Activated T-cell treated with anti-CD3 and anti-CD28 coated beads, Interleukin-2, amount 50 U/mL, for 72 hours (primary cell): ENCODE results near the gene CFAP97D2. TPM values are rescaled to one million over a fixed set of nuclear protein-coding genes. Genes with fewer than 3 reads are reported as not detected.

ENCODE experiments used
- ATAC-seq, 2 donors: fragments of 150-1000 bp; cut with Tn5 transposase; replicated peaks in 1 of 2; 2 replicates each; pipeline ENCODE4 v1.10.0; 2021; ENCODE audit warnings: moderate library complexity in 2 of 2, mild to moderate bottlenecking in 1 of 2
- DNase-seq, 2 donors: peaks; one replicate each; pipeline ENCODE4 v3.0.0; 2021 to 2022; ENCODE audit warnings: mixed read lengths in 1 of 2
- H3K27ac Mint-ChIP-seq: one replicate; pipeline ENCODE4 v1.8.0; 2022; ENCODE audit warnings: mild to moderate bottlenecking, moderate library complexity, mixed read lengths
- H3K27me3 Mint-ChIP-seq: one replicate; pipeline ENCODE4 v1.8.0; 2022; ENCODE audit warnings: low read depth, mixed read lengths
- H3K36me3 Mint-ChIP-seq, 2 donors: one replicate each; pipeline ENCODE4 v1.8.0; 2022; ENCODE audit warnings: mixed read lengths in 2 of 2, mild to moderate bottlenecking in 1 of 2; ENCODE audit not compliant: insufficient read depth in 2 of 2
- H3K4me1 Mint-ChIP-seq: one replicate; pipeline ENCODE4 v1.8.0; 2022; ENCODE audit warnings: low read depth, mixed read lengths
- H3K4me3 Mint-ChIP-seq, 2 donors: one replicate each; pipeline ENCODE4 v1.8.0; 2022; ENCODE audit warnings: mild to moderate bottlenecking in 2 of 2, mixed read lengths in 2 of 2, moderate library complexity in 2 of 2
- H3K9me3 Mint-ChIP-seq, 2 donors: one replicate each; pipeline ENCODE4 v1.8.0; 2022; ENCODE audit warnings: mixed read lengths in 2 of 2
- total RNA-seq, 2 donors: library from RNA; stranded (reverse); gene quantifications; one replicate each; pipeline ENCODE4 v1.2.3, GENCODE V29; 2022

Gene CFAP97D2
- total RNA-seq, 2 donors from 2014 or later = 0.36 to 1.1 TPM

DNA sequence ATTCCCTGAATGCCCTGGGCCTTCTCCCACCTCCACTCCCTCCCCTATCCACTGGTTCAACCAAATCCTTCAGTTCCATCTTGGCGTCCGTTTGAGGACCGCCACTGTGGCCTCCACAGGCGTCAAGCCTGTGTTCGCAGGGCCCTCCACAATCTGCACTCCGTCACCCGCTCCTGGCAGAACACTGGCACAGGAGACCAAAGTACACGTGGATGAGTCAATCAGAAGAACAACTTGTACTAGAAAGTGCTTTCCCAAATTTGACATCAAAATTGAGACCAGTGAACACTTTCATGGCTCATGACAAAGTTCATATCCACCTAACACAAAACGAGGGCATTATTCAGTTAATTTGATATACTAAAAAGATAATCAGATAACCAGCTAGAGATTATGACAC lies 49.1 kb downstream of the CFAP97D2 start:
- H3K4me3 Mint-ChIP-seq = no peak overlapping the region

DNA sequence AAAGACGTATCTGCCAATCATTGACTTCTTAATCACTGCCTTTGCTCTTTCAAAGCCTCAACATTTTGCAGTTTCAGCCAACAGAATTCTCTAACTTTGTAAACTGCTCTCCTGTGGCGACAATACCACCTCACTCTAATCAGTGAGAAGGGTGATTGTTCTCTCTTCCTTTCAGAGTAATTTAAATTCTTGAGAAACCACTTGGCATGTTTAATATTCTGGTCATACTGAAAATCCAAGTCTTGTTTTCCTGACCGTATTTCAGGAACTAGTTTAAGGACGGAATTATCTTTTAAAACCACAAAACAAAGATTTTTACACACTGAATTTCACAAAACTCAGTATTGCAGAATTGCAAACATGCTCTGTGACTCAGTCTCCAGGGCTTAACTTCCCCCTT lies 50.4 kb downstream of the CFAP97D2 start:
- no peaks in the 10 kb centered on the region for H3K27me3 Mint-ChIP-seq
- H3K4me3 Mint-ChIP-seq = no peak overlapping the region
- H3K4me1 Mint-ChIP-seq = peaks cover 67% of the 10 kb centered on the region
- peaks cover 1 to 5% of the 10 kb centered on the region in 2 donors for H3K36me3 Mint-ChIP-seq
- ATAC-seq = no peak
- no peak for DNase-seq
- no peak overlapping the region for H3K27ac Mint-ChIP-seq
- peaks cover 3 to 5% of the 10 kb centered on the region in 2 donors for H3K9me3 Mint-ChIP-seq

More for the DNA sequence above, 49.1 kb downstream of the CFAP97D2 start:
- no peak for DNase-seq
- no peak for ATAC-seq
- peaks cover 1 to 2% of the 10 kb centered on the region in 2 donors for H3K36me3 Mint-ChIP-seq
- H3K27me3 Mint-ChIP-seq = no peaks in the 10 kb centered on the region
- no peak overlapping the region for H3K27ac Mint-ChIP-seq
- H3K9me3 Mint-ChIP-seq = peaks cover 0 to 2% of the 10 kb centered on the region in 2 donors
- H3K4me1 Mint-ChIP-seq = peaks cover 62% of the 10 kb centered on the region

DNA sequence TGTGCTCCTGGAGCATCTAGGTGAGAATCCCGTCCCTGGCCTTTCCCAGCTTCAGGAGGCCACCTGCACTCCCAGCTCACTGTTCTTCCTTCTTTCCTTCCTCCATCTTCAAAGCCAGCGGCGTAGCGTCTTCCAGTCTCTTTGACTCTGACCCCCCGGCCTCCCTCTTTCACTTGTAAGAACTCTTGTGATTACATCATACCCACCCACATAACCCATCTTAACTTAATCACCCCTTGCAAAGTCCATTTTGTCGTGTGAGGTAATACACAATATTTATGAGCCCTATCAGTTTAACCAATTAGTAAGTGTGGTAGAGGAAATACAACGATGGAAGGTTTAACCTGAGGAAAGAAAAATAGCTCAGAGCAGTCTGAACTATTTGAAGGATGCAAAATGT lies 51.1 kb downstream of the CFAP97D2 start:
- Mint-ChIP-seq H3K4me1 (peaks cover 63% of the 10 kb centered on the region), H3K4me3 (peak overlapping the region; percentile 42 to 56), H3K27ac (peak overlapping the region; percentile 17), H3K9me3 (peaks cover 3% of the 10 kb centered on the region in 2 donors), H3K27me3 (no peaks in the 10 kb centered on the region), H3K36me3 (peaks cover 0 to 4% of the 10 kb centered on the region in 2 donors)
- no peak for ATAC-seq
- DNase-seq = no peak

DNA sequence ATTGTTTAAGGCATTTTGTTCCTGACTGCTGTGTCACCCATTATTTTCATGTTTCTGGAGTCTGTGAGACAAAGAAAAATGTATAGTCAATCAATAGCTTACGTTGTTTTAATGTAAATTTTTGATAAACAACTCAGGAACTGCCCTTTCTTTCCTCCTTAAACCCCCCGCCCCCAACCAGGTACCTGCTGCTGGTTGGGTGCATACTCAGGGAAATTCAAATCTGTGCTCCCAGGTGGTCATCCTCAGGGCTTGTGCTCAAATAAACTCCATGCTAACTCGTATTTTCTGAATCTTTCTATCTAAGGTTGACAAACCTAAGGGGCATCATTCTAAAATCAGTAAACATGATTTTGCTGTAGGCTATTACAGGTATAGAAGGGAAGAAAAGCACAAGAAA lies 51.5 kb downstream of the CFAP97D2 start:
- ATAC-seq (no peak), DNase-seq (no peak)
- Mint-ChIP-seq H3K36me3 (peaks cover 0 to 4% of the 10 kb centered on the region in 2 donors), H3K4me3 (no peak overlapping the region), H3K4me1 (peaks cover 63% of the 10 kb centered on the region), H3K27ac (no peak overlapping the region), H3K9me3 (peaks cover 3% of the 10 kb centered on the region in 2 donors), H3K27me3 (no peaks in the 10 kb centered on the region)

DNA sequence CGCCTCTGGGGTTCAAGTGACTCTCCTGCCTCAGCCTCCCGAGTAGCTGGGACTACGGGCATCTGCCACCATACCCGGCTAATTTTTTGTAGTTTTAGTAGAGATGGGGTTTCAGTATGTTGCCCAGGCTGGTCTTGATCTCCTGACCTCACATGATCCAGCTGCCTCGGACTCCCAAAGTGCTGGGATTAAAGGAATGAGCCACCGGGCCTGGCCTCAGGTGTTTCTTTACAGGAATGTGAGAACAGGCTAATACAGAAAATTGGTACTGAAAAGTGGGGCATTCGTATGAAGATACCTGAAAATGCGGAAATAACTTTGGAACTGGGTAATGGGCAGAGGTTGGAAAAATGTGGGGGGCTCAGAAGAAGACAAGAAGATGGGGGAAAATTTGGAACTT lies 52.8 kb downstream of the CFAP97D2 start:
- Mint-ChIP-seq H3K27ac (no peak overlapping the region), H3K36me3 (peaks cover 0 to 8% of the 10 kb centered on the region in 2 donors), H3K27me3 (no peaks in the 10 kb centered on the region), H3K4me1 (peaks cover 57% of the 10 kb centered on the region), H3K4me3 (no peak overlapping the region), H3K9me3 (peaks cover 3% of the 10 kb centered on the region in 2 donors)
- DNase-seq (no peak), ATAC-seq (no peak)

DNA sequence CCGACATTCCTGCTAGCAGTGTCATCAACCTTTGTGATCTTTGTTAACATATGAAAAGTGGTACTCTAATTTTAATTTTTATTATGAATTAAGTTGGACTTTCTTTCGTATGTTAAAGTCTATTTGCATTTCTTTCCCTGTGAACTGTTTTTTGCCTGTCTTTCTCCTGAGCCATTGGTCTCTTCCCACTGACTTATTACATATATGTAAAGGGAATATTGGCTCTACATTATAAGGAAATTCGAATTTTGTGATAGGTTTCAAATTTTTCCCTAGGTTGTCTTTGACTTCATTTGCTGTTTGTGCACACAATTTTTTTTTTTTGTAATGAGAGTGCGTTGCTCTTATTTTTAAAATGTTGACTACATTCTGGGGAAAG lies 55.2 kb downstream of the CFAP97D2 start:
- ATAC-seq (no peak), DNase-seq (no peak)
- Mint-ChIP-seq H3K9me3 (peaks cover 3% of the 10 kb centered on the region in 2 donors), H3K27me3 (no peaks in the 10 kb centered on the region), H3K4me3 (peak overlapping the region; percentile 81 to 99), H3K4me1 (peaks cover 54% of the 10 kb centered on the region), H3K36me3 (peaks cover 6 to 20% of the 10 kb centered on the region in 2 donors), H3K27ac (peak overlapping the region; percentile 91)

DNA sequence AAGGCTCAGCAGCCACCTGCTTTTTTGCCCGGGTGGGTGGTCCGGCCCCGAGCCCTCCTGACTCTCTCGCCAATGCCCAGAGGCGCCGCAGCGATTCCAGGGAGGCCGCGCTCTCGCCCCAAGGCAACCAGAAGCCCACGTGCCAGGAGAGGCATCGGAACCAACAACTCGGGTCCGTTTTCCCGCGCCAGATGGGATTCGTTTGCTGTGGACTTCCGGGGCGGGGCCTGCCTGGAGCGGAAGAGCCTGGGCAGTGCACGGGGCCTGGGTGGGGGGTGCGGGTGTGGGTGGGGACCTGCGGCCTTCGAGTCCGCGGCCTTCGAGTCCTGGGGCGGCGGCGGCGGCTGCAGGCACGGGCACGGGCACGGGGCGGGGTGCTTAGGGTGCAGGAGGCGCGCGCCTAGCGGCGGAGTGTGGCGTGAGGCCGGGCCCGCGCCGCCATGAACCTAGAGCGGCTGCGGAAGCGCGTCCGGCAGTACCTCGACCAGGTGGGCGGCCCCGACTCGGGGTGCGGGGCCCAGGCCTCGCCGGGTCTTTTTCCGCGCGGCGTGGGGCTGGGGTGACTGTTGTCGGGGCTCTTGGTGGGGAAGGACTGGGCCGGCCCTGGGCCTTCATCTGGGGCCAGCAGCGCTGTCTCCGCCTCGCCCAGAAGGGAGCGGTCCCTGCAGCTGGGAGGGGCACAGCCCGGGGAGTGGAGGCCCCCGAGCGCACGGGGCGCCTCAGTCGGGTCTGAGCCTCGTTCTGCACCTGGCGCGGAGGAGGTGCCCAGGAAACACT lies 55.8 kb downstream of the CFAP97D2 start, which contains the start of gene CDC16:
Gene CDC16 (plus strand): TSS at position 253 of the 777 bp plus-strand sequence. CDS start 188 bp downstream, at position 441.
- Mint-ChIP-seq H3K4me3 (peak within 1 kb of the TSS; percentile 81 to 99), H3K27ac (peak within 1 kb of the TSS; percentile 92), H3K9me3 (peaks cover 3% of the 10 kb centered on the region in 2 donors), H3K4me1 (peaks cover 48% of the 10 kb centered on the region), H3K36me3 (peaks cover 6 to 22% of the 10 kb centered on the region in 2 donors), H3K27me3 (no peaks in the 10 kb centered on the region)
- DNase-seq (peak; percentile 92), ATAC-seq (peak; percentile 94 to 96)

DNA sequence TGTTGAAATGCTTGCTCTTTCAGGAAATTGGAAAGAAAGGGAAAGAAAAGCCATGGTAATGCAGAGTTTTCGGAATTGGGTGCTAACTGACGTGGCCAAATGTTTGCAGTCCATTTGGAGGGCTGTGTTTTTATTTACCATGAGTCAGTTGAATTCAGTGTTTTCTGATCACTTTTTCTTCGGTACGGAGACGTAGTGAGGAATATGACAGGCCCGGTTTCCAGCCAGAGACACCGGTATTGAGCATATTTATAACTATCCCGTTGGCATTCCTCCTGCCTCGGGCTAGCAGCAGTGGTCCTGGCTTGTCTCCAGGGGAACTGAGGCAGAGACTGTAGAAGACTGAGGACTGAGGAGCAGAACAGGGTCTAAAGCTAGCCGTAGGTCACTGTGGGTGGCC lies 56.6 kb downstream of the CFAP97D2 start:
- H3K4me3 Mint-ChIP-seq = peak overlapping the region; percentile 81 to 99
- H3K27ac Mint-ChIP-seq = peak overlapping the region; percentile 92
- ATAC-seq = no peak
- no peak for DNase-seq
- H3K27me3 Mint-ChIP-seq = no peaks in the 10 kb centered on the region
- H3K9me3 Mint-ChIP-seq = peaks cover 3% of the 10 kb centered on the region in 2 donors
- peaks cover 6 to 26% of the 10 kb centered on the region in 2 donors for H3K36me3 Mint-ChIP-seq
- peaks cover 41% of the 10 kb centered on the region for H3K4me1 Mint-ChIP-seq

DNA sequence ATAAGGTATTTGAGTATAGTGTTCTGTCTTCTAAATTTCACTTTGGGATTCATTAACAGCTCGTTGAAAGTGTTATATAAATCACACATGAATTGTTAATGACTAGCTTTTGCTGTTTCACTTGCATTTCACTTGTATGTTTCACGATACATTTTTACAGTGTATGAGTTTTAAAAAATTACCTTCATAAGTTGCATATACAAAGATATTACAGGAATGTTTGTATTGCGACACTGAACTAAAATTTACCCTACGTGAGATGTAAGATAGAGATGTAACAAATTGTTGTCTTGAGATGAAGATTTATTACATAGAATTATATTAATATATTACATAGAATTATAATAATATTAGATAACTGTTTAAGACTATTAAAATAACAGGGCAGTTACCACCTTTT lies 57.2 kb downstream of the CFAP97D2 start:
- H3K36me3 Mint-ChIP-seq = peaks cover 6 to 27% of the 10 kb centered on the region in 2 donors
- ATAC-seq (no peak), DNase-seq (no peak)
- peak overlapping the region; percentile 92 for H3K27ac Mint-ChIP-seq
- H3K4me3 Mint-ChIP-seq = peak overlapping the region; percentile 81 to 99
- no peaks in the 10 kb centered on the region for H3K27me3 Mint-ChIP-seq
- H3K9me3 Mint-ChIP-seq = peaks cover 3% of the 10 kb centered on the region in 2 donors
- H3K4me1 Mint-ChIP-seq = peaks cover 44% of the 10 kb centered on the region

DNA sequence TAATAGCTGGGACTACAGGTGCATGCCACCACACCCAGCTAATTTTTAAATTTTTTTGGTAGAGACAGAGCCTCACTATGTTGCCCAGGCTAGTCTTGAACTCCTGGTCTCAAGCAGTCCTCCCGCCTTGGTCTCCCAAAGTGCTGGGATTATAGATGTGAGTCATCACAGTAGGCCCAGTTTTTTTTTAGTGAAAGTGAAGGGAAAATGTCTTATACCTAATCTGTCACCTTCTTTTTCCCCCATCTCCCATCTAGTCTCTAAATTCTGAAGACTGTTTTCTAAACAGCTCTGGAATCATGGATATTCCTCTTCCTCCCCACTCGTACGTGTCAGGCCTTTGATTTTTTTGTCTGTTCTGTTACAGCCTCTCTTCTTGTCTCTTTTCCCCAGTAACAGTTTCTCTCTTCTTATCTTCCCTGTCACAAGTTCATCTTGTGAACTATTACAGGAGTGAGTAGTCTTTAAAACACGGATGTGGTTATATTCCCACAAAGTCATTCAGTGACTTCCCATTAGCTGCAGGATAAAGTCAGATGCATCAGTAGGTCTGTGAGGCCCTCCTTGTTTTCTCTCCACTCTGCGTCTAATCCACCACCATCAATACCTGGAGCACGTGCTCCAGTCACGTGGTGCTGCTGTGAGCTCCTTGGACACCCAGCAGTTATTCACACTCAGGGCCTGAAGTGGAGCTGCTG lies 58.5 kb downstream of the CFAP97D2 start:
- peaks cover 42% of the 10 kb centered on the region for H3K4me1 Mint-ChIP-seq
- peaks cover 3% of the 10 kb centered on the region in 2 donors for H3K9me3 Mint-ChIP-seq
- DNase-seq (no peak), ATAC-seq (no peak)
- peaks cover 11 to 34% of the 10 kb centered on the region in 2 donors for H3K36me3 Mint-ChIP-seq
- H3K4me3 Mint-ChIP-seq = peak overlapping the region; percentile 4 to 21
- H3K27ac Mint-ChIP-seq = peak overlapping the region; percentile 18
- no peaks in the 10 kb centered on the region for H3K27me3 Mint-ChIP-seq

DNA sequence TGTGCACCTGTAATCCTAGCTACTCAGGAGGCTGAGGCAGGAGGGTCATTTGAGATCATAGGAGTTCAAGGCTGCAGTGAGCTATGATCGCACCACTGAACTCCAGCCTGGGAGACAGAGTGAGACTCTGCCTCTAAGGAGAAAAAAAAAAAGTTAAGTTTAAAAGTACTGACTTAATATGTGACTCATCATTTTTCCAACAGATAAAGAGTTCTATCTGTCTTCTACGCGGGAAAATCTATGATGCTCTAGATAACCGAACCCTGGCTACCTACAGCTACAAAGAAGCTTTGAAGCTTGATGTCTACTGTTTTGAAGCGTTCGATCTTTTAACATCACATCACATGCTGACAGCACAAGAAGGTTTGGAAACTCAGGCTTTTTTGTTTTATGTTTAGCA lies 62.9 kb downstream of the CFAP97D2 start:
- H3K4me1 Mint-ChIP-seq = peaks cover 17% of the 10 kb centered on the region
- peaks cover 17 to 45% of the 10 kb centered on the region in 2 donors for H3K36me3 Mint-ChIP-seq
- ATAC-seq = no peak
- no peak for DNase-seq
- H3K27ac Mint-ChIP-seq = no peak overlapping the region
- no peak overlapping the region for H3K4me3 Mint-ChIP-seq
- H3K27me3 Mint-ChIP-seq = no peaks in the 10 kb centered on the region
- no peaks in the 10 kb centered on the region for H3K9me3 Mint-ChIP-seq

DNA sequence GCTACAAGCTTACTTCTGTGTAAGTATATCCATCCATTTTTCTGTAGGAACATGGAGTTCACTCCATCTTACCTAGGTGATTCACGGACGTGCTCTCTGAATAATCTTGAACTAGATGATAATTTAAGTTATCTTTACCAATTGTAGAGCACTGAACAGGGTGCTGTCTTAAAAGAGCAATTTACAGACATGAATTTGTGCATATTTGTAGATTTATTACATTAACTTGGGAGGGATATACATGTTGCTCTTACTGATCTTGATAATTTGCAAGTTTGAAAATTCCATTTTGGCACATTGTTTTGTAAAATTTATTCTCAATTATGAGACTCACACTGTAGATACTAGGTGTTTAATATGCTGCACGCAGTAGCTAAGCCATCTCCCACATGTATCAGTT lies 64.9 kb downstream of the CFAP97D2 start:
- peaks cover 11% of the 10 kb centered on the region for H3K4me1 Mint-ChIP-seq
- H3K4me3 Mint-ChIP-seq = no peak overlapping the region
- ATAC-seq = no peak
- peak overlapping the region; percentile 42 for H3K27ac Mint-ChIP-seq
- H3K9me3 Mint-ChIP-seq = no peaks in the 10 kb centered on the region
- H3K27me3 Mint-ChIP-seq = no peaks in the 10 kb centered on the region
- DNase-seq = no peak
- peaks cover 12 to 43% of the 10 kb centered on the region in 2 donors for H3K36me3 Mint-ChIP-seq

DNA sequence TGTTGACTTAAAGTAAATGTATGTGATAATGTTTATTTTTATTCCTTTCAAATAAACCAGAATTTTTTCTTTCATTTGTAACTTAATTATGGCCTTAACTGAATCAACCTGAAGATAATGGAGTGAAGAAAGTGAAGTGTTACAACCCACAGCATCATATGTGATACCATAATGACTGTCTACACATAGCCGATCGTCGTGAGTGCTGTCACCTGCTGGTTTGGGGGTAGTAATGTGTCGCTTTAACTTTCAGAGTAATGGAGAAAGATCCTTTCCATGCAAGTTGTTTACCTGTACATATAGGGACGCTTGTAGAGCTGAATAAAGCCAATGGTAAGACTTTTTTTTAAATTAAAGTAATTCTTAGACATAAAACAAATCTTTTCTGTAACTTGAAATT lies 65.6 kb downstream of the CFAP97D2 start:
- H3K4me1 Mint-ChIP-seq = peaks cover 11% of the 10 kb centered on the region
- DNase-seq = no peak
- no peaks in the 10 kb centered on the region for H3K9me3 Mint-ChIP-seq
- H3K36me3 Mint-ChIP-seq = peaks cover 12 to 40% of the 10 kb centered on the region in 2 donors
- H3K27me3 Mint-ChIP-seq = no peaks in the 10 kb centered on the region
- no peak overlapping the region for H3K4me3 Mint-ChIP-seq
- no peak overlapping the region for H3K27ac Mint-ChIP-seq
- ATAC-seq = no peak
